Left lung (tissue), 10 donors: ENCODE data around the gene CLCN5. TPM values are rescaled to one million over a fixed set of nuclear protein-coding genes. Genes with fewer than 3 reads are reported as not detected.

Source experiments
- ATAC-seq: fragments of 200-7000 bp; cut with Tn5 transposase; one replicate; pipeline ENCODE4 v1.9.1; 2020; ENCODE audit warnings: moderate library complexity
- DNase-seq, 4 donors: peaks; one replicate each; pipeline ENCODE4 v3.0.0-alpha.2; 2013 to 2020
- H3K27ac ChIP-seq, 2 donors: fragments of 200-600 bp; sonication (generic) in 1 of 2; one replicate each; pipeline versions ENCODE4 v1.5.0 to v1.8.0; 2020 to 2021
- H3K27me3 ChIP-seq, 2 donors: fragments of 200-600 bp; sonication (generic) in 1 of 2; one replicate each; pipeline versions ENCODE4 v1.5.0 to v1.8.0; 2020 to 2021
- H3K36me3 ChIP-seq, 2 donors: fragments of 200-600 bp; sonication (generic) in 1 of 2; one replicate each; pipeline versions ENCODE4 v1.5.0 to v1.8.0; 2020 to 2021
- H3K4me1 ChIP-seq, 2 donors: fragments of 200-600 bp; one replicate each; pipeline ENCODE4 v1.8.0; 2021
- H3K4me3 ChIP-seq, 2 donors: fragments of 200-600 bp; sonication (generic) in 1 of 2; one replicate each; pipeline versions ENCODE4 v1.5.0 to v1.8.0; 2020 to 2021; ENCODE audit warnings: mild to moderate bottlenecking in 1 of 2
- H3K9me3 ChIP-seq, 2 donors: fragments of 200-600 bp; sonication (generic) in 1 of 2; one replicate each; pipeline versions ENCODE4 v1.5.0 to v1.8.0; 2020 to 2021
- CTCF ChIP-seq, 2 donors: fragments of 200-600 bp; sonication (generic) in 1 of 2; IDR thresholded peaks; one replicate each; pipeline versions ENCODE4 v1.5.0 to v1.8.0; 2021; ENCODE audit warnings: antibody characterized with exemption in 2 of 2
- intact Hi-C, 2 donors: fragments of 100-400 bp; cut with DNase I; formaldehyde crosslinking; loops; one replicate each; pipeline versions ENCODE4 v1.11.2 to v1.14.2; 2022
- polyA plus RNA-seq, 6 donors: library from polyadenylated mRNA; unstranded; fragments of 120-200 nt; gene quantifications; one replicate each; pipeline ENCODE4 v1.2.1, GENCODE V29; 2013; ENCODE audit not compliant: insufficient read length in 6 of 6
- total RNA-seq, 2 donors: library from RNA; stranded (reverse); fragmentation: NEBNext Ultra II Directional; extraction: Animal tissue kit (Norgen Biotek cat#: 25700); gene quantifications; one replicate each; pipeline ENCODE4 v1.2.1, GENCODE V29; 2021
- donor health status: DM: no; HTN: yes; CAD: no.
- donor health status: DM: no; HTN: no; CAD: no.

CLCN5 gene
- total and polyA plus RNA-seq, 8 donors: 12.5 to 19.5 (median 14.9) TPM

- H3K4me3 ChIP-seq: peak within 1 kb of the TSS; percentile 42 to 53
- peak within 1 kb of the TSS; percentile 73 to 78 for H3K27ac ChIP-seq
- H3K36me3 ChIP-seq: no peaks in the 10 kb centered on the region
- DNase-seq: peak; percentile 75 to 94 (median 84)
- TF ChIP-seq CTCF (IDR thresholded peaks at IDR 0.05): peak in 1 of 2 donors; percentile 37
- no peaks in the 10 kb centered on the region for H3K9me3 ChIP-seq
- intact Hi-C loops: no loop called here
- no peaks in the 10 kb centered on the region for H3K27me3 ChIP-seq
- ATAC-seq: peak; percentile 93
- H3K4me1 ChIP-seq: peaks cover 0 to 8% of the 10 kb centered on the region in 2 donors
Observed at GRCh38 chrX:49878834-49879655, 43.4 kb upstream of the CLCN5 start, which contains the start of gene USP27X. USP27X (plus strand) TSS chrX:49879484; CDS start chrX:49880308, 824 bp downstream.

GRCh38 chrX:49879656-49880277, 42.6 kb upstream of the CLCN5 start:
- DNase-seq (no peak), ATAC-seq (peak; percentile 11)
- intact Hi-C loops: no loop called here
- H3K27ac ChIP-seq: peak overlapping the region; percentile 73 to 78
- no peaks in the 10 kb centered on the region for H3K9me3 ChIP-seq
- no peak for TF ChIP-seq CTCF (IDR thresholded peaks at IDR 0.05)
- peaks cover 0 to 8% of the 10 kb centered on the region in 2 donors for H3K4me1 ChIP-seq
- H3K36me3 ChIP-seq: no peaks in the 10 kb centered on the region
- no peaks in the 10 kb centered on the region for H3K27me3 ChIP-seq
- peak overlapping the region; percentile 42 to 53 for H3K4me3 ChIP-seq

- H3K4me1 ChIP-seq: peaks cover 0 to 8% of the 10 kb centered on the region in 2 donors
- H3K36me3 ChIP-seq: no peaks in the 10 kb centered on the region
- no peaks in the 10 kb centered on the region for H3K27me3 ChIP-seq
- H3K27ac ChIP-seq: no peak overlapping the region
- ATAC-seq (no peak), DNase-seq (no peak)
- intact Hi-C loops: no loop called here
- H3K4me3 ChIP-seq: no peak overlapping the region
- H3K9me3 ChIP-seq: no peaks in the 10 kb centered on the region
- no peak for TF ChIP-seq CTCF (IDR thresholded peaks at IDR 0.05)
Observed at GRCh38 chrX:49880668-49881067, 41.7 kb upstream of the CLCN5 start.

GRCh38 chrX:49884290-49884862, 38.0 kb upstream of the CLCN5 start:
- no peaks in the 10 kb centered on the region for H3K9me3 ChIP-seq
- peak; percentile 70 for ATAC-seq
- TF ChIP-seq CTCF (IDR thresholded peaks at IDR 0.05): peak; percentile 52 to 57
- intact Hi-C loops: no loop called here
- DNase-seq: peak in 3 of 4 donors; percentile 46 to 76 (median 54)
- no peaks in the 10 kb centered on the region for H3K36me3 ChIP-seq
- no peak overlapping the region for H3K27ac ChIP-seq
- H3K27me3 ChIP-seq: no peaks in the 10 kb centered on the region
- H3K4me3 ChIP-seq: no peak overlapping the region
- no peaks in the 10 kb centered on the region for H3K4me1 ChIP-seq

GRCh38 chrX:49892542-49892941, 29.9 kb upstream of the CLCN5 start:
- no peak for ATAC-seq
- Histone ChIP-seq H3K9me3 (peaks cover 0 to 3% of the 10 kb centered on the region in 2 donors), H3K27ac (no peak overlapping the region), H3K36me3 (no peaks in the 10 kb centered on the region), H3K4me3 (no peak overlapping the region), H3K27me3 (no peaks in the 10 kb centered on the region), H3K4me1 (no peaks in the 10 kb centered on the region)
- intact Hi-C loops: no loop called here
- DNase-seq: no peak
- TF ChIP-seq CTCF (IDR thresholded peaks at IDR 0.05): no peak
